ENCODE measurements around the gene STUB1. TPM values are rescaled to one million over a fixed set of nuclear protein-coding genes. Genes with fewer than 3 reads are reported as not detected.

The STUB1 gene
- total and polyA plus RNA-seq, 2 of the 8 experiments (the other 6 are each of a cell fraction or from before 2014, with no cell fraction given) = 89.9 to 103 TPM

DNA sequence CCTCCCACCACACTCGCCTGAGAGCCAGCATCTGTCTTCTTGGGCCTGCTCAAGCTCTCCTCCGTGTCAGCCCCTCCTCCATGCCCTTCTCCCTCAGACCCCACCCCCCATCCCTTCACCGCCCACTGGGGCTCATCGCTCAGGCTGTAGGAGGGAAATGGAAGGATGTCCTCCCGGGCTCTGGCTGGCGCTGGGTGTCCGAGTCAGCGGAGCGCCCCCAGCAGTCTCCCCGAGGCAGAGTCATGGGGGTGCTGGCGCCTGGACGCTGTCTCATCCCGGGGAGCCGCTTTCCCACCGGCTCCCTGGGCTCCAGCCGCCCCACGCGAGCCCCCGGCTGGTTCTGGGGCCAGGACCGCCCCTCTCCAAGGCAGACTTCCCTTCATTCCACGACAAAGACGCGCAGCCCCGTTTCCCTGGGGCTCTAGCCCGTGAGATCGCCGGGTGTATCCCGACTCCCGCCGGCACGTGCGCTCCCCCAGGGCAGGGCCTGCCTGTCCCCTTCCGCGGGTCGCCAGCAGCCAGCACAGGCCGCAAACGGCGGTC, 40.3 kb downstream of the STUB1 start (continued):
- 0 out of 4 replicates have a peak, but pooled peaks of 1 of the 2 experiments have one; percentile 16 for TF ChIP-seq HDAC2 (IDR thresholded peaks at IDR 0.05; ENCODE audit: borderline replicate concordance in 1 of 2, low read depth in 2 of 2, low read length in 2 of 2)
- peak; percentile 28 for TF ChIP-seq ASH2L (IDR thresholded peaks at IDR 0.05; ENCODE audit: low read length)
- no peak for TF ChIP-seq POLR2AphosphoS5 (IDR thresholded peaks at IDR 0.05; ENCODE audit: low read depth, low read length)
